Islet of Langerhans (tissue), 1 donor: ENCODE measurements around the gene HOXA5.

Experiments
- FAIRE-seq: peaks from one replicate; lab custom pipeline; 2011; peaks lifted over from hg19 to GRCh38; lab: Jason Lieb, UNC

The HOXA5 gene

DNA sequence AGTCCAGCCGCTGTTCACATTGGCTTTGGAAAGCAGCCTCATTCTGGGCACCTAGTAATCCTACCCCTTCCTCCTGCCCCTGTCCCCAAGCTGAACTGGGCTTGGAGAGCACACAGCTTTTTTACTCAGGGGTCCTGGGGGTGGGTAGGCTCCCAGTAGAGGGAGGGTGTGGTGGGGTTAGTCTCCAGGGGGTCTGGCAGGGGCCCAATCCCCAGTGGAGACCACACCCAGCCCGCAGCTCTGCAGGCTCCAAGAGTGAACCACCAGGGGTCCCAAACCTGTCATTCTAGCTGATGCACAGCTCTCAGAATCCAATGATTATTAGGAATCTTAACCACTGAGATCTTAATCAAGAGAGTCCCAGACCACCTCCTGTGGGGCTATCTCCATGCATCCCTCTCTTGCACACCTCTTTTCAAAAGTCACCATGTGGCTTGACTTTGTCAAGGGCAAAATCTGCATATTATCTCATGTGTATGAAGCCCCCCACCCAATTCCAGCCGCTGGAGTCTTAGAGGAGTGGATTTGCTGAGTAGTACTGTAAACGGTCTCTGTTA is 38.9 kb upstream of the HOXA5 start:
- FAIRE-seq = no peak

- no peak for FAIRE-seq
Observed at GRCh38 chr7:27181795-27182275, 38.4 kb upstream of the HOXA5 start.

DNA sequence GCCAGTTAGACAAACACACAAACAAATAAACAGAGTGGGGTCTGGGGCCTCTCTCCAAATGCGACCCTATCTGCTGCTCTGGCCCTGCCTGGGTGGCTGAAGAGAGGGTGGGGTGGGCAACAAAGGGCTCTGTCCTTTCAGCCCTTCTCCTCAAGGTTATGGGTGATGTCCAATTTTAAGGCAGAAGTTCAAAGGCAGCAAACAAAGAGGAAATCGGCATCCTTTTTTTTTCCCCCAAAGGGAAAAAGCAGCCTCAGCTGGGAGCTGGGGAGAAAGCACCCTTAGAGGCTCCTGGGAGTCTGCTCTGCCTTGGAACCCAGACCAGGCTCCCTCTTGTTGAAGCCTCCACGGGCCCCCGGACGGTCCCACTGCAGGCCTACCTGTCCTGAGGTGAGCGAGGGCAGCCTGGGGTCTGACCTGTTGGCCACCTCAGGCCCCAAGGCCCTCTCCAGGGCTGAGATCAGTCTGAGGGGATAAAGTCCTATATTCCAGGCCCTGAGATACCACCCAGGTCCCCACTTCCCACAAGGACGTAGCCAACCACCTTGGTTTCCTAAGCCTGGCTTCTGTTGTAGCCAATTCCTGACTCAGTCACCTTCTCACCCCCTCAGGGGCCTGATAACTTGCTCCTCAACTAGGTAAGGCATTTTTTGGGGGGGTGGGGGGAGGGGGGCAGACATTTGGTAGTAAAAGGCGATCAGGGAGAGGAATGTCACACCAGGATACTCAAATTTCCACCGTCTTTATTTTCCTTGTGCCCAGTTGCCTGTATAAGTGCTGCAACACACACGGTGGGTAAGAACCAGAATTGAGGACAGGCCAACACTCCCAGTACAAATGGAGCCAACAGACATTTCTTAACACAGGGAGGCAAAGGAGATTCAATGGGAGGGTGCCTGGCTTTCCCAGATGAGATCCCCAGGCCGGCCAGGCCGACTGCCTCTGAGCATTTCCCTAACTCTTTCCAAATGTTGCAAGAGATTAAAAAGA is 37.2 kb upstream of the HOXA5 start:
- FAIRE-seq = no peak

DNA sequence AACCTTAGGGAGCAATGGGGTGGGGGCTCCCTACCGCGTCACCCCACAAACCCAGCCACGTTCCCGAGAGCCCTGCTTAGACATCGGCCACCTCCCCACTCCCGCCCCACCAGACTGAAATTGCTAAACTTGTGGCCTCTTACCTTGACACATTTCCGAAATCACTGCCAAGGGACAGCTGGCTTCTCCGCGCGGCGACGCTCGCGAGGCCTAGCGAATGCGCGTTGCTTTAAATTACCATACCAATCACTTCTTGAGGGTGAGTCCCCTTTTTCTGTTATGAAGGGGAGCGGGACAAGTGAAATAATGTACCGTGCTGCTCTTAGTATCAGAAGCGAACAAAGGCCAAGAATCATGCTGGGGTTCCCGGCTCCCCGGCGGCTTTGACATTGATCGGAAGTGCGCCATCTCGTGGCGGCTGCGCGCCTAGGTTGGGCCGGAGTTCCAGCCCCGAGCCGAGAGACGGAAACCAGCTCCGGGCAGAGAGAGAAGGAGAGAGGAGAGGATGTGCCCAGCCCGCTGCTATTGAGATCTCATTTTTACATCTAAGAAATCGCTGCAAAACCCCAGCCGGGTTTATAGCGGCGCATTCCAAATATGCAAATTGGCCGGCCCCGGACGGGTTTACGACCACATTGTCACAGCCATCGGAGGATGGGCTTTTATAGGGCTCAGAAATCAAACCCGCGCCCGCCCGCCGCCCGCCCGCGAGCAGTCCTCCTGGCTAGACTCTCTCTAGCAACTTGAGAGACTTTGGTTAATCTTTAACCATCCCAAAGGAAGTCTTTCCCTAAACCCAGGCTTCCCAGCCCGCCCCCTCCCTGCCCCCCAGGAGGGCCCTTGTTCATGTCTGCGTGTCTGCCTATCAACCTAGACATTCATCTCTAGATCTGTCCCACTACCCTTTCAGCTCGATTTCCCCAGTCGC is 36.3 kb upstream of the HOXA5 start:
- FAIRE-seq = no peak

DNA sequence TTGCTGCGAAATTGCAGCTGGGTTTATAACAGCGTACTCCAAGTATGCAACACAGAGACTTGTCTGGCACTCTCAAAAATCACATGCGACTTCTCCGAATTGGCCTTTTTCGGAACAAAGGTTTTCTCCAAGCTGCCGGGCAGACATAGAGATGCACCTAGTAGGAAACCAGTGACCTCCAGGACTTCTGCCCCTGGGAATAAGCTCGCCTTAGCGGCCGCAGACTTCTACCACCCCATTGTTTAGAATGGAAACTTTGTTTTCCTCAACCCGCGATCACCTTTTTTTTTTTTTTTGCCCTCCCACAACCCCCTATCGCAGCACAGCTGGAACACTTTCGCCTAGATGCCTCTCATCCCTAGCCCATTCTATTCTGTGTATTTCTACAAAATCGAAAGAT is 35.5 kb upstream of the HOXA5 start:
- no peak for FAIRE-seq

- FAIRE-seq = no peak
Observed at GRCh38 chr7:27178366-27178765, 34.9 kb upstream of the HOXA5 start.

- FAIRE-seq = no peak
Observed at GRCh38 chr7:27177795-27178320, 34.4 kb upstream of the HOXA5 start.

DNA sequence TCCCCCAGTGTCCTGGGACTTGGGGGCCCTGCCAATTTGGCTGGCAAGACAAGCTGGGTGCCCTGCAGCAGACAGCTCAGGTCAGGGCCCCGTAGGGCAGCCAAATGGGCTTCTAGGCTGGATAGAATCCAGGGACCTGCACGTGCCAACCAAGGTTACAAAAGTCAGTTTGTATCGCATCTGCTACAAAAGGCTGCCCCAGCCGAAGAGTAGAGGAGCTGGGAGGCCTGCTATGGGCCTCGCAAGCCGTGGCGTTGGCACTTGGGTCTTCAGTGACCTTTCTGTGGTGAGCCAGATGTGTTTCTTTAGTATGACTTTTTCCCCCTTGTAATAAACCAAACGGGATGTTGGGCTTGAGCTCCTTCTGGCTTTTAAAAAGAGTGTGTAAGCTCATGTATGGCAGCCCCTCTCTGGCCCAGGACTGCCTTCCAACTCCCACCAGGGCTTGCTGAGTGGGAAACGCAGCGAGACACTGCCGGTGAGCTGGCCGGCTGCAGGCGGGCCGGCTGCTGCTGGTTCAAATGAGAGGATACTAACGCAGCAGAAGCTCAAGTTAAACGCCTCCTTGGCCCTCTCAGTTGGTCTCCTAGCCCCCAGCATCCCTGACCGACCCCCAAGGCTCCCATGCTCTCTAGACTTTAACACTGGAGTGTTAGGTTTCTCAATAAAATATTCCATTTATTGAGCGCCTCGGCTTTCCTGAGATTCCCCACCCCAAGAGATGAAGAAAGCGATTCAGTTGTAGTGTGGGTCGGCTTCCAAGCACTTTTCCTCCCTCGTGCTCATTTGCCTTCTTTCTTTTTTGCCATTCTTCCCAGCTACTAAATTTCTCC is 33.7 kb upstream of the HOXA5 start:
- no peak for FAIRE-seq

DNA sequence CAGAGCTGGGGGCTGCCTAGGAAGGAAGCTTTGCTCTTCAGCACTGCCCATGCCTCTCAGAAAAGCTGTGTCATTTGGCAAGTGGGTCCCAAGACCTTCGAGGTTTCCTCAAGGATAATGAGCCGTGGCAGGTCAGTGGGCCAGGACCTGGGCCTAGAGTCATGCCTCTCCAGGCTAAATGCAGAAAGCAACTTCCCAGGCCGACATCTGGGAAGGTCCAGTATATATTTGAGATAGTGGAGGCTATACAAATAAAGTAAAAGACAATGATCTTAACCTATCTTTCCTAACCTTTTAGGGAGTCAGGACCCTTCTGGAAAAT is 33.0 kb upstream of the HOXA5 start:
- FAIRE-seq = no peak

GRCh38 chr7:27175626-27176523 is 32.4 kb upstream of the HOXA5 start:
- FAIRE-seq = no peak

GRCh38 chr7:27174874-27175625 is 31.6 kb upstream of the HOXA5 start:
- no peak for FAIRE-seq

DNA sequence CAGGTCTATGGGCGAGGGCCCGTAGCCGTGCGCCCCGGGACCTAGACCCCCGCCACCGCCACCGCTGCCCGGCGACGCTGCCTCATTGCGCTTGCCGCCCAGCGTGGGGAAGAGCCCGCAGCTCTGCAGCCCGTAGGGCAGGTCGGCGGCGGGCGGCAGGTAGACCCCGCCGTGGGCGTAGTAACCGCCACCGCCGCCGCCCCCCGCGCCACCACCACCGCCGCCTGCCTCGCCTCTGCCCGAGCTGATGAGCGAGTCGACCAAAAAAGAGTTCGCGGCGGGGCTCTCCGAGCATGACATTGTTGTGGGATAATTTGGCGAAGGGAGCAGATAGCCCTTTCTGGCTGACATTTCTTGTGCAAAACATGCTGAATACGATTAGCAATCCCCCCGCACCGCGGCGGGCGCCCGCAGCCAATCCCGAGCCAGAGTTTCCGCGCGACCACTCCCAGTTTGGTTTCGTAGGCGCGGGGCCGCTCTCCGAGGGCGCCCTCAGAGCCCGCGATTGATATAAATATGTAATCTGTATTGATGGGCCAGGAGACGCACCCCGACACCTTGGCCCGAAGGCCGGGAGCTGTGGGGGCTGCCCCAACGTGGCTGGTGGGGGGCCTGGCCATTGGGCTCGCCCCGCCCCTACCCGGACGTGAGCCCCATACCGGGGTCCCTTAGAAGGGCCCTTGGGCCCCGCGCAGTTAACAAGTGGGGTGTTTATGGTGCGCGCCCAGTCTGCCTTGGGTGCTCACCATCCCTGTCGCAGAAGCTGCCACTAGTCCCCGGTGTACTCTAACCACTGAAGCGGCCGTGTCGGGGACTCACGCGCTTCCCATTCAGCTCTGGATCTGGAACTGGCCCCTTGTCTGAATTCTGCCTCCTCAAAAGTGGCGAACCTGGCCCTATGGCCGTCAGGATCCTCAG is 30.7 kb upstream of the HOXA5 start, which contains the start of gene HOXA10:
HOXA10 (minus strand) TSS at position 365 of the 918 bp plus-strand sequence; CDS start at position 351, 14 bp downstream.
- no peak for FAIRE-seq

- no peak for FAIRE-seq
Observed at GRCh38 chr7:27173511-27173955, 30.1 kb upstream of the HOXA5 start.

DNA sequence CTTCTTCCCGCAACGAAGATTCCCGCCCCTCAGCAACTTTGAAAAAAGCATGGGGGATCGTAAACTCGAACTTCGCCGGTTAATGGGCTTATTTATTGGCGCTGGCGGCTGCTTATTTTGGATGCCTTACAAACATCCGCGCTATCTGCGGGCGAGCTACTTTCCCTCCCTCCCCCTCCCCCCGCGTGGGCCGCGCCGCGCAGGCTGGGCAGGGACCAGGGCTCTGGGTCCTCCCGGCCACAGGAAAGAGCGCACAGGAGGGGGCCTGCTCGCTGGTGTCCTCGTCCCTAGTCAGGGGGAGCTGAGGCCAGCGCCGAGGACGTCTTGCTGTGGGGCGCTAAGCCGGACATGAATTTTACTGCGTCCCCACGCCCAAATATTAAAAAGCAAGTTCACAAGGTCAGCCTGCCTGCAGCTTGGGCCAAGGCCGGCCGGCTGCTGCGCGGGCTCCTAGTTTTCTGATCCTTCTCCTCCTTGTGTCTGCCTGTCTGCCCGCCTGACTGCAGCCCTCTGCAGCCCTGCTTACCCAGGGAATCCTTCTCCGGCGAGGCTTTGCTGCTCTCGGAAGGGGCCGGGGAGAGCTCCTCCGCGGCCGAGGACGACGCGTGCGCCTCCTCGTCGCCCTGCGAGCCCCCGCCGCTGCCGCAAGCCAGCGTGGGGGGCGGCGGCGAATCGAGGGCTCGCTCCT is 29.5 kb upstream of the HOXA5 start:
- no peak for FAIRE-seq

DNA sequence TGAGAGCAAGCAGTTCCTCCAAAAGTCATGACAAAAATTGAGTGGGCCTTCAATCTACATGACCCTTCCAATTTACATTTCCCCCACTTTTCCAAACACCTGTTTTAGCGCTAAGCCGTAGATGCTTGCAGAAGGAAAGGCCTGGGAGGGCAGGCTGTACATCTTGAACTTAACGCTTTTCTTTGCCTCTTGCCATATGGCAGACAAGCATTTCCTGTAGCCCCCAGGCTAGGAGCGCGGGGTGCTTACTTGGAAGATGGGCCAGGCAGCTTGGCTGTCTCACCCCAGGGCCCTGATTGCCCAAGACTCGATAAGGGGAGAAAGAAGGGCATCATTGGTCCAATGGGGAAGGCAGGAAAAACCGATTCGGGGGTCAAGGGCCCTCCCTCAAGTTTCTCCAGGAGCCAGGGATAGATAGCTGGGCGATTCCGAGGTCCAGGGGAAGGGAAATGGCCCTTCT is 28.9 kb upstream of the HOXA5 start:
- no peak for FAIRE-seq

DNA sequence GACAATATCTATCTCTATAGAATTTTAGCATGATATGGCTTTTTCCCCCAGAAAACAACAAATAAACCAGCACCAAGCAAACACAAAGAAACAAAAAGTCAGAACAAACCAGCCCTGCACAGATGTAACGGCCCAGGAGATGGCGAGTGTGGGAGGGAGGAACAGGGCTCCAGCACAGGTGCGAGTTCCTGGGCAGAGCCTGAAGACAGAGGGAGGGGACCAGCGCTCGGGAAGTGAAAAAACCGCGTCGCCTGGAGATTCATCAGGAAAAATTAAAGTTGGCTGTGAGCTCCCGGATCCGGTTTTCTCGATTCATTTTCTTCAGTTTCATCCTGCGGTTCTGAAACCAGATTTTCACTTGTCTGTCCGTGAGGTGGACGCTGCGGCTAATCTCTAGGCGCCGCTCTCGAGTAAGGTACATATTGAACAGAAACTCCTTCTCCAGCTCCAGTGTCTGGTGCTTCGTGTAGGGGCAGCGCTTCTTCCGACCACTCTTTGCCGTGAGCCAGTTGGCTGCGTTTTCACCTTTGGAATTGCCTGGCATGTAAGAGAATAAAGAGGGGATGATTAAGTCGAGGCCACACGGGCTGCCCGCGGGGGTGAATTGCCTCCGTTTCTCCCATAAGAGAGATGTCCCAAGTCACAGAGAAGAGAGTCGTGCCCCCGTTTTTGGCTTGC is 28.3 kb upstream of the HOXA5 start:
- no peak for FAIRE-seq

GRCh38 chr7:27171325-27171636 is 27.8 kb upstream of the HOXA5 start:
- FAIRE-seq = no peak
